Stimulated activated CD4-positive, alpha-beta T cell treated with anti-CD3 and anti-CD28 coated beads, Interleukin-4, amount 100 ng/mL, for 4 hours (primary cell): Measurements from ENCODE around the gene C6orf89.
"Not testable (repeated sequence)": the region's sequence is repeated elsewhere in the genome, so short reads cannot be mapped to it uniquely, and the experiment has no call there.

ENCODE experiments used
- DNase-seq, 2 experiments: peaks; one replicate each; pipeline ENCODE4 v3.0.0-alpha.2; 2020

Gene C6orf89

DNA sequence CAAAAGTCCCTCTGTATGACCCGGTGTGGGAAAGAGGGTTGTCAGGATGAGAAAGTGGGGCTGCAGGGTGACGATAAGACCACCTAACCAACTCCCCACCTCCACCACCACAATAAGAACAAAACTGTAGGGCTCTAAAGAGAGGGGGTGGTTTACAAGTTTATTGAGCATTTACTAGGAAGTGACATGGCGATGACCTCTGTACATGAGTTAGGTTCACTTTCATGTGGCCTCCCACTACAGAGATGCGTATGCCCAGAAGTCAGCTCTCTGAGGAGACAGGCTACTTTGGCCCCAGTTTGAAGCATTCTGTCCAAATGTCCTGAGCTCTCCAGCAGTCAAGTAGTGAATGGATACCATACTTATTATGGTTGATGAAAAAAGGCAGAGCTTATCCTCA, 40.1 kb downstream of the C6orf89 start:
- no peak for DNase-seq

DNA sequence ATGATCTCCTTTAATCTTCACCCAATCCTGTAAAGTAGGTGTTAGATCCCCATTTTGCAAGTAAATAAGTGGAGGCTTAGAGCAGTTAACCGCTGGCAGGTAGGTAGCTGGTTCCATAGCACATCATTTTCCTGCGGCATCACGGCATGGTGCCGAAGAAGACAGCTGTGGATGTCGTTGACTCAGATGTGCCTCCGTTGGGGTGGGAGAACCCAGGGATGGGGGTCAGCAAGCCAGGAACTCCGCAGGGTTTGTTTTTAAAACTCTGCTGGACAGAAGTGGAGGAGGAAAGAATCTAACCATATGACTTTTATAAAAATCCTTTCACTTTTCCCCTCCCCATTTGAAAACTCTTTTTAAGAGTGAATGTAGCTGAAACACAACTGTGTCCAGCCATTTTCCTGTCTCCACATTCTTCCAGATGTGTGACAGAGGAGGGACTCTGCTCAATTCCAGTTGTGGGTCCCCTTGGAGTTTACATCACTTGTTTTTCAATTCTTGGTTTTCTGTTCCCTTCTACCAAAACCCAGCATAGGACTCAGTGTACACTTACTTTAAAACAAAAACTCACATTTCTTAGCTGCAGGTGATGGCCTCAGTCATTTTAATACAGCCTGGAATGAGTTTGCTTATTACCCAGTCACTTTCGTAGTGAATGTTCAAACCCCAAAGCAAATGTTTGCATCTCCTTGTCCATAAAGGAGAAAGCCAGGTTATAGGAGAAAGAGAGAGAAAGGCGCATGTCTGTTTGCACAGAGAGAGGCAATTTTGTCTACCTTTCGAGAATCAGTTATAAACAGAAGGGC, 41.2 kb downstream of the C6orf89 start:
- DNase-seq: no peak

DNA sequence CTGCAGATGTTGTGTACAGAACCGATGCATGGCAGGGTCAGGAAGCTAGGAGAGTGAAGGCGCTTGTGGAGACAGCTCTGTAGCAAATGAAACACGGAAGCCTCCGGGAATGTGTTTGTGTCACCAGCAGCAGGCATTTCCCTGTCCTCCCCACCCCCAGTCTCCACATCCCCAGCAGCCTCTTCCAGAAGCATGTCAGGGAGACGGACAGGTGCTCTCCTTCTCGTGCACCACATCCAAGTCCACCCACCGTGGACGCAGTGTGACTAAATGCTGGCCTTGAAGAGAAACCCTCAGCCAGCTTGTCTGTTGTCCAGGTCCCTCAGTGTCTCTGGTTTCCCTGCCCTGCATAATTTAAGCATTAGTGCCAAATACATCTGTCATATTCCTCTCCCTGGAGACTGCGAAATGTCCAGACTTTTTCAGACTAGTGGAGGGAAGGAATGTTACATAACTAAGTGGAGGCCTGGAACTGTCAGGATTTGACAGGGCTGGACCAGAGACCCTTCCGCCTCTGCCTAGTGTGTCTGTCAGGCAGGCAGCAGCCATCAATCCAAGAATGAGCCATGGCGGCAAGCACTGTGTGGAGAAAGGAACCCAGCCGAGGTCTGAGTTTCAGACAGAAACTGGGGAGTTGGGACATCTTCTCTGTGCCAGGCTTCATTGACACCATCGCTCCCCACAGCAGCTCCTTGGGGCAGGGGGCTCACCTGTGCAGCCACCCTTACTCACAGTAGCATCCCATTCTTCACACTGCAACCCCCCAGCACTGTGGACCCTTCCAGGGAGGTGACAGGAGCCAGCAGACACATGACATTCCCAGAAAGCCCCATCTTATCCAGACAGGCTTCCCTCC, 42.2 kb downstream of the C6orf89 start:
- no peak for DNase-seq

DNA sequence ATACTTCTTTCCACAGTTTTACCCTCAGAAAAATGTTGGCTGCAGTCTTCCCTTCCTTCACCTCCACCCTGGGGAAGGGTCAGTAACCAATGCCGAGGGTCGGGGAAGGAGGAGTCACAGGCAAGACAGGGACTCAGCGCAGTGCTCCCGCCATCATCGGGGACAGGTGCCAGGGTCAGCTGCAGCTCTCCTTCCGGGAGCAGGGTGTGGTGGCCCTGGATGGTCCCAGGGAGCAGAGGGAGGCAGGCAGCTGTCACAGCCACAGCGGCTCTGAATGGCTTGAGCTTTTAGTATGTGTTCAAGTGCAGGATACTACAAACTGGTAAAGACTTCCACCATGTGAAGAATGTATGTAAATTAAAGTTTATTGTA, 42.8 kb downstream of the C6orf89 start:
- no peak for DNase-seq

DNA sequence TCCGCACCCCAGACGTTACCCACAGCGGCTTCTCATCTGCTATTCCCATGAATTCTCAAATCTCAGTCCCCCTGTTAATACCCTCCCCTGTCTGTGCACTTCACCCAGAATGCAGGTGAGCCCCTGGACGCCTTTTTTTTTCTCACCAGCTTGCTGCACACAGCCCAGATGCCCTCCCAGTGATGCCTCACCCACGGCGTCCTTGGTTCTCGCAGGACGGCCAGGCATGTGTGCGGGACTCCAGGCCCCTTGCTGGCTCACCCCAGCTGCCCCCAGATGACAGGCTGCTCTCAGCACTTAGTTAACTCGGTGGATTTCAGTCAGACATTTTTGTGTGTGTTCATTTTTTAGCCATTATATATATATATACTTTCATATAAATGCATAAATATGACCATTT, 43.4 kb downstream of the C6orf89 start:
- DNase-seq: no peak

DNA sequence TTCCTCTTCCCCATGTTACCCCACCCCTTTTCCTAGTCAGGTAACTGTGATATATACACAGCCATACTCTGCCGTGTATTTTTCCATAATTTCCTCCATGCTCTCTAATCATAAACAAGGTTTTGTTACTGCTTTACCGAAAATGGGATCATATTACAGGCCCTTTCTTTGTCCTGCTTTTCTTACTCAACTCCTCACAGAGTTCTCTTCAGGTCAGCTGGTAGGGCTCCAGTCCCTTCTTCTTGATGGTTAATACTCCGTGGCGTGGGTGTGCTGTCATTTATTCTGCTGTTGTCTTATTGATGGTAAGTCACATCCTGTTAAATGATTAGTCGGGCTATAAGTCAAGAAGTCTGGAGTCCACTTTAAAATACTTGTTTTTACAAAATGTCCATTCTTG, 43.9 kb downstream of the C6orf89 start:
- no peak for DNase-seq

DNA sequence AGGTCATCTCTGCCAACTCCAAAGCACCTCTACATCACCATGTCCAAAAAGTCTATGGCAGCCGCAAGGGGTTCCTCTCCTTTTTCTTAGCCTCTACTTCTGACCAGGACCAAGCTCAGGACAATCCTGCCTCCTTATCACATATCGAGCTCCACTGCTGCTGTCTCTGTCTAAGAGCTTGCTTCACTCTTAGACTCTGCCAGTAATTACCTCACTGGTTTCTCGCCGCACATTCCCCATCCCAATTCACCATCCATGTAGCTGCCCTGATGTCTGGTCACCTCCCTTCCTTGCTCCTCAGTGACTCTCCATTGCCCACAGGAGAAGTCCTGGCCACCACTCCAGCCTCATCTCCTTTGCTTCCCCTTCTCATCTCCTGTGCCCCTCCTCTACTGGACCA, 44.7 kb downstream of the C6orf89 start:
- DNase-seq: no peak

DNA sequence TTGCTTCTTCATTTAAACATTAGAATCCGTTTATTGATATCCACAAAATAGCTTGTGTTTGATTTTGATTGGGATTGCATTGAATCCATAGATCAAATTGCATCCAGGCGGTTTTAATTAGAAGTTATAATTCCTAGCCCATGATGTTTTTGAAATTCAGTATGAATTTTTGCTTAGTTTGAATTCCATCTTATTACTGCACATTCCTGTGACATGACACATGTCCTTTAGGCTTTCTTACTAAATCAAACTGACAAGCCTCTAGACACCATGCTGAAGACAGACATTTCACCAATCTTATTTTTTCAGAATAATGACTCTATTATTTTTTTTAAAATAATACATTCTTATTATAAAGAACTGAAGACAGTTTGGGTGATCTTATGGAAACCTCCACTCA, 47.4 kb downstream of the C6orf89 start:
- no peak for DNase-seq

DNA sequence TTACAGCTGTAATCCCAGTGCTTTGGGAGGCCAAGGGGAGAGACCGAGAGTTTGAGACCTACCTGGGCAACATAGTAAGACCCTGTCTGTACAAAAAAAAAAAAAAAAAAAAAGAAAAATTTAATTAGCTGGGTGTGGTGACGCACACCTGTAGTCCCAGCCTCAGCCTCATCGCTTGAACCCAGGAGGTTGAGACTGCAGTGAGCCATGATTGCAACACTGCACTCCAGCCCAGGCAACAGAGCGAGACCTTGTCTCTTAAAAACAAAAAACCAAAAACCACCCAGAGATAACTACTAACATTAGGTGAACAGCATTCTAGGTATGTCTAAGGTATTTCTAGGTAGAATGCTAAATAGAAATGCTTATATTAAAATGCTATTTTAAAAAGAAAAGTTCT, 47.8 kb downstream of the C6orf89 start:
- DNase-seq: no peak

DNA sequence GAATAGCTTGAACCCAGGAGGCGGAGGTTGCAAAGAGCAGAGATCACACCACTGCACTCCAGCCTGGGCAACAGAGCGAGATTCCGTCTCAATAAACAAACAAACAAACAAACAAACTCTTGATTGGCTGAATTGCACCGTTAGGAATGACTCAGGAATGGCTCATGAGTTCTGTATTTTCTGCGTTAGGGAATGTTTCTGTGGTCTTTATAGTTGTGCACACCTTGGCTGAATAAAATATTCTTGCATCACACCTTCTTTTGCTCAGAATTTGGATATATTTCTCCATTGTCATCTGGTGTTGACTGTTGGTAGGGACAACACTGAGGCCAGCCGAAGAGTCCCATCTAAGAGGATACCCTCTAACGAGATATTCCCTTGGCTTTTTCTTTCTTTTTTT, 49.1 kb downstream of the C6orf89 start:
- no peak for DNase-seq

DNA sequence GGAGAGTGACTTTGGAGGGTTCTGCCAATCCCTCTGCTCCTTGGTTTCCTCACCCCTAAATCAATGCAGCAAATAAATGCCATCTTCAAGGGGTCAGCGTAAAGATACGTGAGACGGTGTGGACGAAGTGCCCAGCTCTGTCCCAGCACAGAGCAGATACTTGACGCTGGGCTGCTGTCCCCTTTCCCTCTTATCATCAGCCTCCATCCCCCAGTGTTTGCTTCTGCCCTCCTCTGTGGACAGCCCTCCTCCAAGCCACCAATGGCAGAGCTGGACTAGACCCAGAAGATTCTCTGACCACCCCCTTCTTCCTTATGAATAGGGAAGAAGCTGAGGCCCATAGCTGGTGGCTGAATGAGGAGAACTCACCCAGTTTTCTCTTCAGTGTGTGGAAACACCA, 51.1 kb downstream of the C6orf89 start:
- DNase-seq: no peak

DNA sequence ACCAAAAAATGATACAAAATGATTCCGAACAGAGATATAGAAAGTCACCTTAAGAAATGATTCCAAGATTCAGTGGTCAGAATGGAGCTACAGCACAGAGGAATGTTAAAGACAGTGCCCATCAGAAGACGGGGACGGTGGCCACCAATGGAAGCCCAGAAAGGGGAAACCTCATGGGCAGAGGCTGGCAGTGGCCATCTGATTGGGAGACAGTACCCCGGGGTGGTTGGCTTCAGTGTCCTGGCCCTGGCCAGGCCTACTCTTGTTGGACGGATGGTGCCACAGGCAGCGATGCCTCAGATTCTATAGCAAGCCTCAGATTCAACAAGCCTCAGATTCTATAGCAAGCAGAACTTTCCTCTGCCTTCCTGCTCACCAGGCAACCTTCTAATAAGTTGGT, 52.1 kb downstream of the C6orf89 start:
- no peak for DNase-seq

DNA sequence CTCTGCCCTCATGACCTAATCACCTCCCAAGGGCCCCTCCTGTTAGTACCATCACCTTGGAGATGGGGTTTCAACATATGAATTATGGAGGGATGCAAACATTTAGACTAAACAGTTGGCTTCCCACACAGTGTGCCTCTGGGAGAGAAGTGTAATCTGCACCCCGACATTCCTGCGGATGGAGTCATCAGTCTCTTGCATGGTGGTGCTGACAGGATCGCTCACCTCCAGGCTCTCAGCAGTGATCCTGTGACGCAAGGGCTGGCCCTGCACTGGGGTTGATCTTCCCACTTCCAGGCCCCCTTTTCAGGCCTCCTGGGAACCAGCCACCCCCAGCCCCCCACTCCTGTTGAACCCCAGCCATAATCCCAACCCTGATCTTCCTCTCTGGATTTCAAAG, 52.8 kb downstream of the C6orf89 start:
- DNase-seq: no peak

DNA sequence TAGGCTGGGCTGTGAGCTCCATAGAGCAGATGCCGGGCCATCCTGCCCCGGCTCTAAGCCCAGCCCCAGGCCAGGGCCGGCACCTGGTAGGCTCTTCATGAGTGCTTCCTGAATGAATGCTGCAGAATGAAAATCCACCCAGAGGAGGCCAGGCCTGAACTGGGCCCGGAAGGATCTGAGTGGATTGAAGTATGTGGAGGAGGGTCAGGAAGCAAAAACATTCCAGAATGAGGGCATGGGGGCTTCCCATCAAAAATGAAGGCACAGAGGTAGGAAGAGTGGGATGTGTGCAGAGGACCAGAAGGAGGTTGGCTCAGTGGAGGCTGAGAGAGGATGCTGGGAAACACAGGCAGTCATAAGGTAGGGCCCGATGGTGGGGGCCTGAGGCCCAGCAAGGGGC, 53.3 kb downstream of the C6orf89 start:
- DNase-seq: not testable (repeated sequence)

DNA sequence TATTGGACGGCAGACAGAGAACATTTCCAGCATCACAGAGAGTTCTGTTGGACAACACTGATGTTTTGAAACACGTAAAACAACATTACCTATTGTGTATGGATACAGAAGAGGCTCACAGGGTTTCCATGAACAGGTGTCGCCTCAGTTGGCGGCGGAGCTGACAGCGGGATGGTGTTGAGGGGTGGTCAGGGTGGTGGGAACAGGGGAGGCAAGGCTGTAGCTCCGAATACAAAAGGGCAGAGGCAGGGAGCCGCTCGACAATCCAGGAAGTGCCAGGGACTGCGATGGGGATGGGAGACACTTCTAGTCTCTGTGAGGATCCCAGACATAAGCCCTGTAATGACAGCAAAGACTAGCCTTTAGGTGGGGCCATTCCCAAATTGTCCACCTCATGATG, 54.3 kb downstream of the C6orf89 start:
- DNase-seq: no peak

DNA sequence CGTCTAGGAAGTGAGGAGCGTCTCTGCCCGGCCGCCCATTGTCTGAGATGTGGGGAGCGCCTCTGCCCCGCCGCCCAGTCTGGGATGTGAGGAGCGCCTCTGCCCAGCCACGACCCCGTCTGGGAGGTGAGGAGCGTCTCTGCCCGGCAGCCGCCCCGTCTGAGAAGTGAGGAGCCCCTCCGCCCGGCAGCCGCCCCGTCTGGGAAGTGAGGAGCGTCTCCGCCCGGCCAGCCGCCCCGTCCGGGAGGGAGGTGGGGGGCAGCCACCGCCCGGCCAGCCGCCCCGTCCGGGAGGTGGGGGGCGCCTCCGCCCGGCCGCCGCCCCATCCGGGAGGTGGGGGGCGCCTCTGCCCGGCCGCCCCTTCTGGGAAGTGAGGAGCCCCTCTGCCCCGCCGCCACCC, 55.8 kb downstream of the C6orf89 start:
- DNase-seq: not testable (repeated sequence)

DNA sequence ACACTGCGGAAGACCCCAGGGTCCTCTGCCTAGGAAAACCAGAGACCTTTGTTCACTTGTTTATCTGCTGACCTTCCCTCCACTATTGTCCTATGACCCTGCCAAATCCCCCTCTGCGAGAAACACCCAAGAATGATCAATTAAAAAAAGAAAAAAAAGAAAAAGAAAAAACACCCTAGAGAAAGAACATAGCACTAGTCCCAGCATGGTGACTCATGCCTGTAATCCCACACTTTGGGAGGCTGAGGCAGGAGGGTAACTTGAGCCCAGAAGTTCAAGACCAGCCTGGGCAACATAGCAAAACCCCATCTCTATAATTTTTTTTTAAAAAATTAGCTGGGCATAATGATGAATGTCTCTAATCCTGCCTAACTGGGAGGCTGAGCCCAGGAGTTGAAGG, 56.6 kb downstream of the C6orf89 start:
- not testable (repeated sequence) for DNase-seq

DNA sequence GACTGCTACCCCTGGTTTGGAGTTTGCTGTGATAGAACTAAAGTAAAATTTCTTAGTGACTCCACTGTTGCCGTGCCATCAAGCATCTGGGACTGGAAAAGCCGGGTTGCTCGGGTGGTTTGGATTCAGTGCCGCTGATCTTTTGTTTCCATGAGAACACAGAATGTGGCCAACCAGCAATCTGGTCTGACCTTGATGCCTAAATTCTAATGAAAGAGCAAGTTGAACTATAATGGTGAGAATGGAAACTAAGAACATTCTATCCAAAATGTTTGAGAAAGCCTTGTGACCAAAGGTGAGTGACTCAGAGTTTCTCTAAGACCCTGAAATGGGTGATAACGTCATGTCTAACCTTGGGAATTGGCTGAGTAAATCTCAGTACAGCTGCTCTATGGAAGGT, 58.9 kb downstream of the C6orf89 start:
- no peak for DNase-seq

DNA sequence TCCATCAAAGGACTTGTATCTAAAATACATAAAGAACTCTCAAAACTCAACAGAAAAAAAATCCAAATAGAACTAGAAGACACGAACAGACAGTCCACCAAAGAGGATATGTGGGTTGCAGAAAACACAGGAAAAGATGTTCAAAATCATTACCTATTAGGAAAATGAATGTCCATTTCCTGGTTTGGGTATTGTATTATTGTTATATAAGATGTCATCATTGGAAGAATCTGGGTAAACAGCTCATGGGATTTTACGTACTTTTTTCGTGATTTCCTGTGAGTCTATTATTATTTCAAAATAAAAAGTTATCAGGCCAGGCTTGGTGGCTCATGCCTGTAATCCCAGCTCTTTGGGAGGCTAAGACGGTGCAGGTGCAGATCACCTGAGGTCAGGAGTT, 59.5 kb downstream of the C6orf89 start:
- no peak for DNase-seq

DNA sequence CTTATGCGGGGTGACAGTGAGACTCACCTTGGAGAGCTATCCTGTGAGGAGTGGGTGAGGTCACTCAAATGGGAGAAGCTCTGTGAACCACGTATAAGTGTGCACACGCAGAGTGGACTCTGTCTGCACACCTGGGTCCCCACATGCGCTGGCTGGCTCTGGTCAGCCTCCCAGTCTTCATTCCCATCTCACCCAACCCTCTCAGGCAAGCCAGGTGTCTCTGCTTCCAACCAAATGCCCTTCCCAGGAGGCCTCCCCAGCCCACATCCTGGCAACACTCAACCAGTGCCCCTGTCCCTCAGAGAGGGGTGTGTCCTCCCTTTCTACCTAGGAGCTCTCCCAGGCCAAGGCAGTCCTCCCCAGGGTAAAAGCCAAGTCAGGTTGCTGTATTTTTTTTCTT, 60.8 kb downstream of the C6orf89 start:
- no peak for DNase-seq

DNA sequence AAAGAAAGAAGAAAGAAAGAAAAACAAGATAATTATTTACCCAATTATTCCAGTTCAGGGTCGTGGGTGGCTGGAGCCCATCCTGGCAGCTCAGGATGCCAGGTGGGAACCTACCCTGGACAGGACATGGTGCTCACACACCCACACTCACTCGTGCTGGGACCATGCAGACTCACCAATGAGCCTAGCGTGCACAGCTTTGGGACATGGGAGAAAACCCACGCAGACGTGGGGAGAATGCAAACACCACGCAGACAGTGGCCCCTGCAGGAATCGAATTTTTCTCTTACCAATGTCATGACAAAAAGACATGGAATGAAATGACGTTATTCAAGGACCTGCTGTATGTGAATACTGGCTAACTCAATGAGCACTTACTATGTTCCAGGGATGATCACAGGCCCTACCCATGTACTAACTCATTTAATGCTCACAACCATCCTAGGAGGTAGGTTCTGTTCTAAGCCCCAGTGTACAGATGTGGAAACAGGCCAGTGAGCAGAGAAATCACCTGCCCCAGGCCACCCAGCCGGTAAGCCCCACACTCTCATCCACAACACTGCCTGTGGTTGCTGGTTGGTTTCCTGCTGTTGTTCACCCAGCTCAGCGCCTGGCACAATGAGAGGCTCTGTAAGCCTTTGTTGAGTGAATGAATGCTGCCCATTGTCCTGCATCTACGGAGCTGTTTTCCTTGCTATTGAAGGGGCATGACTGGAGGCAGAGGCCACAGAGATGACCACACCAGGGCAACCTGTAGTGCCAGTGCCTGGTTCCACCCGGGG, 62.0 kb downstream of the C6orf89 start:
- DNase-seq: no peak

DNA sequence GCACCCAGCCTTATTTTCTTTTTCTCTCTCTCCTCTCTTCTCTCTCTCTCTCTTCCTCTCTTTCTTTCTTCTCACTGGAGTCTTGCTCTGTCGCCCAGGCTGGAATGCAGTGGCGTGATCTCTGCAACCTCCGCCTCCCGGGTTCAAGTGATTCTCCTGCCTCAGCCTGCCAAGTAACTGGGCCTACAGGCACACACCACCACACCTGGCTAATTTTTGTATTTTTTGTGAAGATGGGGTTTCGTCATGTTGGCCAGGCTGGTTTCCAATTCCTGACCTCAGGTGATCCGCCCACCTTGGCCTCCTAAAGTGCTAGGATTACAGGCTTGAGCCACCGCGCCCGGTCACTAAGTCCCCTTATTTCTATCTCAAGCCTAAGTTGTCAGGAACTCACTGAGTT, 63.3 kb downstream of the C6orf89 start:
- not testable (repeated sequence) for DNase-seq

DNA sequence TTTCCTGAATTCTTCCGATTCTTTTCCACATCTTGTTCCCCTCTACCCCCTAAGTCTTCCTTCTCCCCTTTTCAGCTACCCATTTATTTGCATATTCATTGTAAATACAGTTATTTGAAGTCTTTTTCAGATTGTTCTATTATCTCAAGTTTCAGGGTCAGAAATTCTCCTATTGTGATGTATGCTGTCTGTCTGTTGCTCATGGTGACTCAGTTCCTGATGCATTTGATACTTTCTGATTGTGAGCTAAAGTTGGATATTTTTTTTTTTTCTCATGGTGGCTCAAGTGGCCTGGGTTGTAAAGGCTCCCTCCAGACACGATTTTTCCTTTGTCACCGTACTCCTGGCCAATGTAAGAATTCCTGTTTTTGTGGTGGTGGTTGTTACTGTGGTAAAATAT, 63.9 kb downstream of the C6orf89 start:
- no peak for DNase-seq

DNA sequence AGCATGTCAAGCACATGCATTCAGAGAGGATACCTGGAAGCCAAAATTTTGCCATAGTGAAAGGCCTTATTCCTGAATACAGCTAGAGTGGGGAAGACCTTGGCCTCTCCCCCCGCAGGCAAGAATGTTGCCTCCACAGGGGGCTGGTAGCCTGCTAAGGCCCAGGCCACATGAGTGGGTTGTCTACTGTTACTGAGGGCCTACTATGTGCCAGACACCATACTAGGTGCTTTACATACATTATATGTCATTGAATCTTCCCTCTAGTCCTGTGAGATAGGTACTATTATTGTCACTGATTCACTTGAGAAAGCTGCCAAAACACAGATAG, 68.1 kb downstream of the C6orf89 start:
- DNase-seq: no peak
